ENCODE measurements around the gene DTD1.
"Not testable (repeated sequence)": the region's sequence is repeated elsewhere in the genome, so short reads cannot be mapped to it uniquely, and the experiment has no call there.

Gene DTD1

DNA sequence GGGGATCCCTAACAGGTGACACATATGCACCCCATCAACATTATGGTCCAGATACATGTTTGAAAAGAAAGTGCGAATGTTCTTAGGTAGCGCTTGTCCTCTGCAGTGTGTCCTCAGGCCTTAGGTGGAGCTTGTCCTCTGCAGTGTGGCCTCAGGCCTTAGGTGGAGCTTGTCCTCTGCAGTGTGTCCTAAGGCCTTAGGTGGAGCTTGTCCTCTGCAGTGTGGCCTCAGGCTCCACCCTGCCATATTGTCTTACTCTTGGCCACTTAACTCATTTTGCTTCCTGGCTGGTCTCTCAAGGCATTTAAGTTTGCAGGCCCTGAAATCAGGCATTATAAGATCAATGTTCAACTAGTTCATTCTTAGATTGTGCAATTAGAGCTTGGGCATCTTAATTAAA lies 151.0 kb downstream of the DTD1 start:
- DNase-seq (no peak), ATAC-seq (replicated peaks) (no peak)
- Mint-ChIP-seq H3K4me1 (peaks cover 0 to 6% of the 10 kb centered on the region in 2 donors), H3K9me3 (no peaks in the 10 kb centered on the region), H3K4me3 (no peak overlapping the region), H3K27me3 (no peaks in the 10 kb centered on the region), H3K27ac (no peak overlapping the region), H3K36me3 (peaks cover 16 to 25% of the 10 kb centered on the region in 2 donors)

DNA sequence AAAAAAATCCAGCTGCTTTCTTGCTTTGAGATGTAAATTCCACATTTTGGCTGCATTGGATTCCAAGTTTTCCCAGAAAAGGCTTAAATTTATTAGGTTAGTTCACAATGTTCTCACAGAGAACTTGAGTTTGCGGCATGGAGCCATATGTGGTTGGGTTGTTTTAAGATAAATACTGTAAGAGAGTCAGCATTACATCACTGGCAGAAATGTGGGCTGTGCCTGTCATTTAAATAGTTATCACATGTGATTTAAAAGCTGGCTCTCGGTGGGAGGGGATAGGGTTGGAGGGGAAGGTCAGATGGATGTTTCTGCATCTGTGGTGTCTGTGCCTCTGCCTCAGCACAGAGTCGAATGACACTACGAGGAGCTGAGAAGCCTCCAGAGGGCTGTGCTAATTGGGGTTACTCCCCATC lies 151.9 kb downstream of the DTD1 start:
- Mint-ChIP-seq H3K4me1 (peaks cover 0 to 6% of the 10 kb centered on the region in 2 donors), H3K27me3 (no peaks in the 10 kb centered on the region), H3K27ac (no peak overlapping the region), H3K9me3 (no peaks in the 10 kb centered on the region), H3K36me3 (peaks cover 17 to 24% of the 10 kb centered on the region in 2 donors), H3K4me3 (no peak overlapping the region)
- DNase-seq (no peak), ATAC-seq (replicated peaks) (no peak)

DNA sequence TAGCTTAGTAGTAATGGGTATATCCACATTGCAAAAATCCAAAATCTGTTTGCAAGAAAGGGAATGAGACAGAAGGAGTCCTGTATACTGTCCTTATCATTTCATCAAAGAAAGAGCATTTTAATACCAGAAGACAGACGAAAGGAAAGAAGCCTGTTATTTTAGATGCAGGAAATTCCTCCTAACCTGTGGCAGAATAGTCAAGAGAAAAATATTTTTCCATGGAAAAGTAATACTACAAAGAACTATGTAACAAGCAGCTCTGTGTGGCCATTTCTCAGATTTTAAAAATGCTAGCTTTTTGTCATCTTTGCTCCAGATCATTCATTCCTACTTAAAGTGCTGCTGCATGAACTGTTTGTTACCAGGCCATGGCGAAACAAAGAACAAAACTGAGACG lies 152.9 kb downstream of the DTD1 start:
- DNase-seq, result no peak
- no peaks in the 10 kb centered on the region for H3K27me3 Mint-ChIP-seq
- H3K4me3 Mint-ChIP-seq, result no peak overlapping the region
- ATAC-seq (replicated peaks), result no peak
- H3K36me3 Mint-ChIP-seq, result peaks cover 23 to 34% of the 10 kb centered on the region in 2 donors
- H3K27ac Mint-ChIP-seq, result no peak overlapping the region
- no peaks in the 10 kb centered on the region for H3K9me3 Mint-ChIP-seq
- H3K4me1 Mint-ChIP-seq, result peaks cover 0 to 9% of the 10 kb centered on the region in 2 donors

DNA sequence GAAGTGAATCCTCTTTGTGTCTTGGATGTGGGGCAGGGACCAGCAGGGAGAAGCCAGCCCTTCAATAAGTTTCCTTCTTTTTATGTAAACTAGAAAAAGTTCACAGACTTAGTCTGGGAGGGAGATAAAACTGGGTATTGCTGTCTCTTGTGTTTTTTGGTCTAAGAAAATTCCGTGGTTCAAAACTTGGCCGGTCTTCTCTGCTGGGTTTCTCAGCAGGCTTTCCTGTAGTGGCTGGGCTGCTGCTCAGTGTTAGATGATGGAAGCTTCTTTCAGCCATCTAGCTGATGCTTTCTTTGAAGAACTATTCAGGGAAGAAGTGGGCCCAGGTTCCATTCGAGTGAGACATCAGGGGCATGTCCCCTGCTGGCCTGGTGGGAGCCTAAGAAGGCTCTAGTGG lies 155.0 kb downstream of the DTD1 start:
- Mint-ChIP-seq H3K4me1 (peaks cover 0 to 5% of the 10 kb centered on the region in 2 donors), H3K27me3 (no peaks in the 10 kb centered on the region), H3K9me3 (no peaks in the 10 kb centered on the region), H3K27ac (peak overlapping the region; percentile 22), H3K4me3 (no peak overlapping the region), H3K36me3 (peaks cover 19 to 25% of the 10 kb centered on the region in 2 donors)
- ATAC-seq (replicated peaks) (no peak), DNase-seq (no peak)

DNA sequence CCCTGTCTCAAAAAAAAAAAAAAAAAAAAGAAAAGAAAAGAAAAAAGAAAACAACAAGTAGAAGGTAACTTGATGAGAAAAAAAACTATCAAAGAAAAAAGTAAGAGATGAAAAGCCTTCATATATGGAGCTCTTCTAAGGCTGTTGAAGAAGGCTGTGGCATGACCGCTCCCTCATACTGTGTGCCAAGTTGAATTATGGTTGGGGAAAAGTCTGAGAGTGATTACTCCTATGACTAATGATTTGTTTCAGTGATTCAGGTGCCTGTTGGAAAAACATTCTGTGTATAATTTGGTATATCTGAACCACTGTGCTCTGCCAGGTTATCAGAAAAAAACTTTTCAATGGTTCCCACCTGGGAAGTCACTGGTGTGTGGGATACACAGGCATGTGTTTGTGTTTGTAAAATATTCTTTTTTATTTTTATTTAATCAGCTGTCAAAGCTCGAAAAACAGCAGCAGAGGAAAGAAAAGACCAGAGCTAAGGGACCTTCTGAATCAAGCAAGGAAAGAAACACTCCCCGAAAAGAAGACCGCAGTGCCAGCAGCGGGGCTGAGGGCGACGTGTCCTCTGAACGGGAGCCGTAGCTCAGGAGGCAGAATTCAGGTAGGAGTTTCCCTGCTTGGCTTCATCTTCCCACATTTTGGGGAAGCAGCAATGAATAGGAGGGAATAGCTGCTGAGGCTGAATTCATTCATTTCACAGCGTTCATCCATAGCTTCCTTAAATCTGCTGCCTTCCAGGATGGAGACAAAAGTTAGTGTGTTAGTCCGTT lies 156.0 kb downstream of the DTD1 start:
- no peaks in the 10 kb centered on the region for H3K27me3 Mint-ChIP-seq

DNA sequence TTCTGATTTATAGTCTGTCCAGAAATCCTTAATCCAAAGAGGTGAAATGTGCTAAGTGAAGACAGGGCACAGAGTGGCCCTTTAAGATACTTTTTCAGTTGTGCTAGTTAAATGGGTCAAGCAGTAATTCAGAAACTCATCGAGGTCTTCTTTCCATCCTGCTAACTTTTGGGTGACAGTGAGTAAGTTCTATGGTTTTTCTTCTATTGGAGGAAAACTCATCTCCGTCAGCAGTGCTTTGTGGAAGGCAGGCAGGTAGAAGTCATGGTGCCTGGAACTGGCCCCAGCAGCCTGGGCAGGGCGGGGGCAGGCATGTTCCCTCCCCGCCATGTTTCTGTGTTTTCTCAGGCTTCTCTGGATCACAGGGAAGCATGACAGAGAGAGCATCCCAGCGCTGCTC lies 159.2 kb downstream of the DTD1 start:
- DNase-seq, result no peak
- Mint-ChIP-seq H3K36me3 (peaks cover 22 to 37% of the 10 kb centered on the region in 2 donors), H3K9me3 (no peaks in the 10 kb centered on the region), H3K27me3 (no peaks in the 10 kb centered on the region), H3K4me1 (peaks cover 24 to 34% of the 10 kb centered on the region in 2 donors), H3K27ac (no peak overlapping the region), H3K4me3 (no peak overlapping the region)
- ATAC-seq (replicated peaks), result no peak

More for the DNA sequence above, 156.0 kb downstream of the DTD1 start:
- ATAC-seq (replicated peaks), result no peak
- no peak overlapping the region for H3K4me3 Mint-ChIP-seq
- DNase-seq, result no peak
- peaks cover 4 to 6% of the 10 kb centered on the region in 2 donors for H3K4me1 Mint-ChIP-seq
- H3K36me3 Mint-ChIP-seq, result peaks cover 19 to 31% of the 10 kb centered on the region in 2 donors
- H3K9me3 Mint-ChIP-seq, result no peaks in the 10 kb centered on the region
- no peak overlapping the region for H3K27ac Mint-ChIP-seq

DNA sequence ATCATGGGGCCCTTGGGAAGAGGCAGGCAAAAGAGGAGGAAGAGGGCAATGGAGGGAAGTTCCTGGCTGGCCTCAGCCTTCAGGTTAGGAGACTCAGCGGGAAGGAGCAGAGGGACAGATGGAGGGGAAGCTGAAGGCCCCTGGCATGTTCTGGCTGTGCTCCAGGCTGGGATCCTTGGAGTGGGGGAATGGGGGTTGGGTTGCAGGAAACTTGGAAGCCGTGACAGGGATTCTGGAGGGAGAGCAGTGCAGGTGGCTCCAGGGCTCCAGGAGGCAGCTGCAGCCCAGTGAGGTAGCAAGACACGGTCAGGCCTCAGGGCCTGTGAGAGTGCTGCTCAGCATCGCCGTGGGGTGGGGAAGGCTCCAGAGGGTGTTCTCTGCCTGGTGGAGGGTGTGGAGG lies 161.1 kb downstream of the DTD1 start:
- Mint-ChIP-seq H3K9me3 (no peaks in the 10 kb centered on the region), H3K36me3 (peaks cover 23 to 35% of the 10 kb centered on the region in 2 donors), H3K4me1 (peaks cover 30 to 44% of the 10 kb centered on the region in 2 donors), H3K27ac (peak overlapping the region; percentile 27), H3K27me3 (no peaks in the 10 kb centered on the region), H3K4me3 (no peak overlapping the region)
- ATAC-seq (replicated peaks) (no peak), DNase-seq (no peak)

DNA sequence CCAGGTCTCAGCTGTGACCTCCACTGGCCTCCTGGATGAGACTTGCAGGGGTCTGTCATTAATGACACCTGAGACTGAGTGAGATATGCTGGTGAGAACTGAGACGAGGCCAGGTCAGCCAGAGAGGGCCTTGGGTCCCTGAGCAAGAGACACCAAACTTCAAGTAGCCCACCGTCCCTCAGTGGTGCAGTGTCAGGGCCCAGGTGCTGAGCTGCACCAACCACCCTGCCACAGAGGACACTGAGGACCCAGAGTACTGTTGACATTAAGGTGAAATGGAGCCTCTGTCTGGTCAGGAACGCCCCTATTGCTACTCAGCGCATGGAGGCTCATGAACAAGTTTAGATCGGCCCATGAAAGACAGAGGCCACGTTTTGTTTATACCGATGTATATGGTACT lies 161.7 kb downstream of the DTD1 start:
- ATAC-seq (replicated peaks), result no peak
- Mint-ChIP-seq H3K27me3 (no peaks in the 10 kb centered on the region), H3K9me3 (no peaks in the 10 kb centered on the region), H3K4me1 (peaks cover 36 to 49% of the 10 kb centered on the region in 2 donors), H3K27ac (no peak overlapping the region), H3K36me3 (peaks cover 19 to 31% of the 10 kb centered on the region in 2 donors), H3K4me3 (no peak overlapping the region)
- no peak for DNase-seq

DNA sequence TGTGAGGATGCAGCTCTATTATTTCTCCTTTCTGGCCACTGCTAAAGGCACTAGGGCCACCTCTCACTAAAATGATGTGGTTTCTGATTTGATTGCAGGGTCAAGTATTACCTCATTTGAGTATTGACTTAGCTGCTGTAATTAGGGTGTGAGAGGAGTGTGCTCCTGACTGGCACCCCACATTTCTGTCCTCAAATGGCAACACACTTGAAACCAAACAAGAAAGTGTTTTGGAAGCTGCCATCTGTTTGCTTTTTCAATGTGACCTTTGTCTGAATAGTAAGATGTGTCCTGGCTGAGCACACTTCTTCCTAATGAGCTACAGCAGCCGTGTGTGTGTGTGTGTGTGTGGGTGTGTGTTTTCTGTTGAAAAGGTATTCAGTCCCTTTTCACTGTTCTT lies 162.9 kb downstream of the DTD1 start:
- DNase-seq (peak; percentile 29), ATAC-seq (replicated peaks) (peak; percentile 62 to 64)
- H3K27me3 Mint-ChIP-seq, result no peaks in the 10 kb centered on the region
- H3K4me3 Mint-ChIP-seq, result no peak overlapping the region
- H3K36me3 Mint-ChIP-seq, result peaks cover 9 to 21% of the 10 kb centered on the region in 2 donors
- H3K9me3 Mint-ChIP-seq, result no peaks in the 10 kb centered on the region
- peaks cover 34 to 52% of the 10 kb centered on the region in 2 donors for H3K4me1 Mint-ChIP-seq
- peak overlapping the region; percentile 86 for H3K27ac Mint-ChIP-seq

DNA sequence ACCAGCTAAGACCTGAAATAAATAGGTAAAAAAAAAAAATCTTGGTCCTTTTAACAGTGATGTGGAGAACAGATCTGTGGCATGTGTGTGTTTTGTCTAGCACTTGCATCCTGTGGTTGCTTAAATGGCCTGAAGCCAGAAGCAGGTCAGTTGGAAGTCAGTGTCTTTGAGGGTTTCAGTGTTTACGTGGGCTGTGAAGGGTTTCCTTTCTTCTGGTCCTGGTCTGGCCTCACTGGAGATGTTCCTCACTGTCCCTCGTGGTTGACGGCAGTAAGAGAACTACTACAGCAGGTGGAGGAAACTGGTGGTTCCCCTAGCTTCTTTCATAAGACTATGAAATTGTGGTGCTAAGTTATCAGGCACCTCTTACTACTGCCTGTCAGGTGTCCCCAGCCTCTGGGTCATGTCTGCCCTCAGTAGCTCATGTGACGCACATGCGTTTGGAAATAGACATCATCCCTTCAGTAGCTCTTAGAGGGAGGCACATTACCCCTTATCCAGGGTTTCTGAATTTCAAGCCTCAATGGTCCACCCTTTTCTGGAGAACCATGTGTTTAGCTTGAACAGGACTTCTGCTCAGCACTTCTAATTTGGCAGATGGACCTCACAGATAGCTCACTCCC lies 166.3 kb downstream of the DTD1 start:
- no peaks in the 10 kb centered on the region for H3K27me3 Mint-ChIP-seq
- DNase-seq (peak; percentile 40), ATAC-seq (replicated peaks) (peak; percentile 88 to 91)
- peaks cover 0 to 3% of the 10 kb centered on the region in 2 donors for H3K9me3 Mint-ChIP-seq
- H3K27ac Mint-ChIP-seq, result peak overlapping the region; percentile 25
- no peak overlapping the region for H3K4me3 Mint-ChIP-seq
- peaks cover 29 to 50% of the 10 kb centered on the region in 2 donors for H3K4me1 Mint-ChIP-seq
- peaks cover 8 to 9% of the 10 kb centered on the region in 2 donors for H3K36me3 Mint-ChIP-seq

DNA sequence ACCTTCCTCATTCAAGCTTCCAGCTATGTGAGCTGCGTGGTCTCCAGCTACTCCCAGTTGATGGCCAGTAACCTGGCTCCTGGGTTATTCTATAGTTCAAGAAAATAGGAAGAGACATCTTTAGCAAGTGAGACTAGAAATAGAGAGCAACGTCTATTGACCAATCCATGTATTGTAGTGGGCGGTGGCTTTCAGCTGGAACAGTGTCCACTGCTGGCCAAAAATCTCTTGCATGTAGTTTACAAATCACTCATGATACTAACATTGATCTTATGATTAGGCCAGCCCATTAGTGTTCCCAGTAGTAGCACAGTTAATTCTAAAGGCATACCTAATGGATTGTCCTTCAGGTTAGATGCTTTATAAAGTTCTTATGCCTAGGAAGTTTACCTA lies 166.8 kb downstream of the DTD1 start:
- no peaks in the 10 kb centered on the region for H3K27me3 Mint-ChIP-seq
- H3K36me3 Mint-ChIP-seq, result peaks cover 9 to 10% of the 10 kb centered on the region in 2 donors
- peaks cover 24 to 45% of the 10 kb centered on the region in 2 donors for H3K4me1 Mint-ChIP-seq
- H3K4me3 Mint-ChIP-seq, result no peak overlapping the region
- peaks cover 0 to 3% of the 10 kb centered on the region in 2 donors for H3K9me3 Mint-ChIP-seq
- H3K27ac Mint-ChIP-seq, result peak overlapping the region; percentile 9
- ATAC-seq (replicated peaks) (no peak), DNase-seq (no peak)

DNA sequence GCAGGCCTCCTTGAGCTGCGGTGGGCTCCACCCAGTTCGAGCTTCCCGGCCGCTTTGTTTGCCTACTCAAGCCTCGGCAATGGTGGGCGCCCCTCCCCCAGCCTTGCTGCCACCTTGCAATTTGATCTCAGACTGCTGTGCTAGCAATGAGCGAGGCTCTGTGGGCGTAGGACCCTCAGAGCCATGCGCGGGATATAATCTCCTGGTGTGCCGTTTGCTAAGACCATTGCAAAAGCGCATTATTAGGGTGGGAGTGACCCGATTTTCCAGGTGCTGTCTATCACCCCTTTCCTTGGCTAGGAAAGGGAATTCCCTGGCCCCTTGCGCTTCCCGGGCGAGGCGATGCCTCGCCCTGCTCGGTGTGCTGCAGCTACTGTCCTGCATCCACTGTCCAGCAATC lies 173.0 kb downstream of the DTD1 start:
- peaks cover 27 to 28% of the 10 kb centered on the region in 2 donors for H3K36me3 Mint-ChIP-seq
- not testable (repeated sequence) for H3K27me3 Mint-ChIP-seq; ATAC-seq (replicated peaks); H3K4me3 Mint-ChIP-seq; H3K27ac Mint-ChIP-seq; H3K4me1 Mint-ChIP-seq; DNase-seq; H3K9me3 Mint-ChIP-seq

DNA sequence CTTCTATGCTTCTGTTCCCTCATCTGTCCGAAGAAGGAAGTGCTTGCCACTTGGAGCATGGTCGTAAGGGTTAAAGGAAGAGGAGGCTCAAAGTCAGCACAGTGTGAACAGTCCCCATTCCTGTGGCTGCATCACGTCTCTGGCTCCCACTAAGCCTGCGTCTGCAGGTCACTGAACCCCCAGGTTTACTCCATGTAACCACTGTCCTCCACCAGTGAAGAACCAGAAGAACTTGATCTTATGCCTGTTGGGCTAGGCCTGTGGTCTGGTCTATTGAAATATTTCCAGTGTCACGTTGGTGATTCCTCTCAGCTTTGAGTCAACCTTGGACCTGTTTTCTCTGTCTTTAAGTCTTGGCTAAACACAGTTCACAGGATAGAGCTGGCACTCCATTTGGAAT lies 179.8 kb downstream of the DTD1 start:
- no peaks in the 10 kb centered on the region for H3K9me3 Mint-ChIP-seq
- peaks cover 11 to 20% of the 10 kb centered on the region in 2 donors for H3K27me3 Mint-ChIP-seq
- ATAC-seq (replicated peaks) (no peak), DNase-seq (no peak)
- H3K36me3 Mint-ChIP-seq, result peaks cover 11 to 17% of the 10 kb centered on the region in 2 donors
- peaks cover 0 to 2% of the 10 kb centered on the region in 2 donors for H3K4me1 Mint-ChIP-seq
- no peak overlapping the region for H3K27ac Mint-ChIP-seq
- no peak overlapping the region for H3K4me3 Mint-ChIP-seq

DNA sequence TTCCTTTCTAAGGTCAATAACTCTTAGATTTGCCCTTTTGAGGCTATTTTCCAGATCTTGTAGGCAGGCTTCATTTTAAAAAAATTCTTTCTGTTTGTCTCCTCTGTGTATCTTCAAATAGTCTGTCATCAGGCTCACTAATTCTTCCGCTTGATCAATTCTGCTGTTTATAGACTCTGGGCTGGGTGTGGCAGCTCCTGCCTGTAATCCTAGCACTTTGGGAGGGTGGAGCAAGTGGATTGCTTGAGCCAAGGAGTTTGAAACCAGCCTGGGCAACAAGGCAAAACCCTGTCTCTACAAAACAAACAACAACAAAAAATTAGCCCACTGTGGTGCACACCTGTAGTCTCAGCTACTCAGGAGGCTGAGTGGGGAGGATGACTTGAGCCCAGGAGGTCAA lies 185.7 kb downstream of the DTD1 start:
- Mint-ChIP-seq H3K27ac (no peak overlapping the region), H3K27me3 (peaks cover 30 to 42% of the 10 kb centered on the region in 2 donors), H3K36me3 (no peaks in the 10 kb centered on the region), H3K4me3 (no peak overlapping the region), H3K4me1 (peaks cover 0 to 4% of the 10 kb centered on the region in 2 donors), H3K9me3 (no peaks in the 10 kb centered on the region)
- DNase-seq (no peak), ATAC-seq (replicated peaks) (no peak)

DNA sequence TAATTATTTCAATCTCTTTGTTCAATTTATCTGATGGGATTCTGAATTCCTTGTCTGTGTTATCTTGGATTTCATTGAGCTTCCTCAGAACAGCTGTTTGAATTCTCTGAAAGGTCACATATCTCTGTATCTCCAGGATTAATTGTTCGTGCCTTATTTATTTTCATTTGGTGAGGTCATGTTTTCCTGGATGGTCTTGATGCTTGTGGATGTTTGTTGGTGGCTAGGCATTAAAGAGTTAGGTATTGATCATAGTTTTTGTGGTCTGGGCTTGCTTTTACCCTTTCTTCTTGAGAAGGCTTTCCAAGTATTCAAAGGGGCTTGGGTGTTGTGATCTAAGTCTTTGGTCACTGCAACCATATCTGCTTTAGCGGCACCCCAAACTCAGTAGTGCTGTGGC lies 186.4 kb downstream of the DTD1 start:
- ATAC-seq (replicated peaks) (no peak), DNase-seq (no peak)
- Mint-ChIP-seq H3K4me3 (no peak overlapping the region), H3K27me3 (peaks cover 30 to 42% of the 10 kb centered on the region in 2 donors), H3K27ac (no peak overlapping the region), H3K9me3 (no peaks in the 10 kb centered on the region), H3K36me3 (no peaks in the 10 kb centered on the region), H3K4me1 (peaks cover 0 to 4% of the 10 kb centered on the region in 2 donors)
